Measurements from ENCODE around the gene OR52I1.
A peak's percentile ranks its signal among the peaks of the same experiment; 100 is the strongest.

OR52I1 gene

GRCh38 chr11:4615856-4616444 lies 22.1 kb downstream of the OR52I1 start:
- no peak for DNase-seq

GRCh38 chr11:4619514-4619913 lies 25.7 kb downstream of the OR52I1 start:
- no peak for DNase-seq

- DNase-seq: peak; percentile 61
Measured at GRCh38 chr11:4626207-4627099, 32.6 kb downstream of the OR52I1 start.

DNA sequence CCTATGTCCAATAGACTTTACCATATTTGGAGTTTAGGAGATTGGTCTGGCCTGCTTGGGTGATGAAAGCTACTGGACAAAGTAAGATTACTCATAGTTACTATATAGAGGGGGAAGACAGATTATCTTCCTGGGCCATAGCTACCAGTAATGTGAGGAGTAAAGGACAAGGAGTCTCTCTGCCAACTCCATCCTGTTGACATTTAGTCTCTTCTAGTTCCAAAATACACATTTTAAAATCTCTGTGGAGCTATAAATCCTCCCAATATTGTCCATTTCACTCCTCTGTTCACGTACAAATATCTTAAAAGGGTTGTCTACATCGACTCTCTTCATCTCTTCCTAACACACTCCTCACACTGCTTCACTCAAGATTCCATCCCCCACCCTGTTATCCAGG lies 42.3 kb downstream of the OR52I1 start:
- no peak for DNase-seq

GRCh38 chr11:4636962-4637661 lies 43.3 kb downstream of the OR52I1 start, which contains the start of gene OR51D1:
OR51D1 (plus strand) TSS chr11:4637477; CDS start chr11:4639791, 2,314 bp downstream.
- peak; percentile 75 for DNase-seq

DNA sequence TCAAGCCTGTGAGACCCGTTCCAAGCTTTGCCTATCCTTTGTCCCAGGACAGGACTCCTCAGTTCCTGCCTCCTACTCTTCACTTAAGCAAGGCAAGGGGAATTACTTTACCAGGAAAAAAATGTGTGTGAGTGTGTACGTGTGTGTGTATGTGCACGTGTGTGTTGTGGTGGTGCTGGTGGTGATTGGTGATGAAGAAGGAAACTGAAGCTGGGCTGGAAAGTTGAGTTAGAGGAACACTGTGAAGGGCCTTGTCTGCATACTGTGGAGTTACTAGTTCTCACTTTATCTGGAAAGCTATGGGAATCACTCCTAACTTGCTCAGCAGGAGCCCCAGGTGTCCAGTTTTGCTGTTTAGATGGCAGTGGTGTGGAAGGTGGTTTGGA lies 43.8 kb downstream of the OR52I1 start:
- DNase-seq: no peak

DNA sequence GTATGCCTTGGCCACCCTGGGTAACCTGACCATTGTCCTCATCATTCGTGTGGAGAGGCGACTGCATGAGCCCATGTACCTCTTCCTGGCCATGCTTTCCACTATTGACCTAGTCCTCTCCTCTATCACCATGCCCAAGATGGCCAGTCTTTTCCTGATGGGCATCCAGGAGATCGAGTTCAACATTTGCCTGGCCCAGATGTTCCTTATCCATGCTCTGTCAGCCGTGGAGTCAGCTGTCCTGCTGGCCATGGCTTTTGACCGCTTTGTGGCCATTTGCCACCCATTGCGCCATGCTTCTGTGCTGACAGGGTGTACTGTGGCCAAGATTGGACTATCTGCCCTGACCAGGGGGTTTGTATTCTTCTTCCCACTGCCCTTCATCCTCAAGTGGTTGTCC lies 46.1 kb downstream of the OR52I1 start:
- DNase-seq: no peak

GRCh38 chr11:4641501-4641900 lies 47.7 kb downstream of the OR52I1 start:
- DNase-seq: no peak

GRCh38 chr11:4642043-4642442 lies 48.2 kb downstream of the OR52I1 start:
- DNase-seq: no peak

GRCh38 chr11:4643076-4643475 lies 49.2 kb downstream of the OR52I1 start:
- DNase-seq: no peak

- DNase-seq: no peak
Measured at GRCh38 chr11:4643682-4644081, 49.8 kb downstream of the OR52I1 start, which contains the start of gene OR51E1. OR51E1 (plus strand) TSS chr11:4643982; CDS start chr11:4652527, 8,545 bp downstream.

DNA sequence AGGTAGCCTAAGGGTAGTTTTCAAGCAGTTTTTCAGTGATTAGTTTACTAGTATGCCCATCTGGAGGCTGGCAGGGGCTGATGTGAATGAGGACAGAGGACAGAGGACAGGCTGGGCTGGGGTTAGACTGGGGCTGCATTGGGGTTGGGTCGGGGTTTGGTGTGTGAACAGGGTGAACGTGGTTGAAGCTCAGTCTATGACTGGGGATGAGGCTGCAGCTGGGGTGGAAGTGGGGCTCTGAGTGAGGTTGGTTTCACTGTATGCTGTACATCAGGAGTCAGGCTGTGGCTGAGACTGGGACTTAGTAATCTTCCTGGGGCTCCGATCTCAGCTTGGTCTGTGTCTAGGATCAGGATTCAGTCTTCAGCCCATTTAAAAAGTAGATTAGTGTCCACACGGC lies 50.4 kb downstream of the OR52I1 start:
- DNase-seq: no peak
